ENCODE results near the gene SOX2.

The SOX2 gene

DNA sequence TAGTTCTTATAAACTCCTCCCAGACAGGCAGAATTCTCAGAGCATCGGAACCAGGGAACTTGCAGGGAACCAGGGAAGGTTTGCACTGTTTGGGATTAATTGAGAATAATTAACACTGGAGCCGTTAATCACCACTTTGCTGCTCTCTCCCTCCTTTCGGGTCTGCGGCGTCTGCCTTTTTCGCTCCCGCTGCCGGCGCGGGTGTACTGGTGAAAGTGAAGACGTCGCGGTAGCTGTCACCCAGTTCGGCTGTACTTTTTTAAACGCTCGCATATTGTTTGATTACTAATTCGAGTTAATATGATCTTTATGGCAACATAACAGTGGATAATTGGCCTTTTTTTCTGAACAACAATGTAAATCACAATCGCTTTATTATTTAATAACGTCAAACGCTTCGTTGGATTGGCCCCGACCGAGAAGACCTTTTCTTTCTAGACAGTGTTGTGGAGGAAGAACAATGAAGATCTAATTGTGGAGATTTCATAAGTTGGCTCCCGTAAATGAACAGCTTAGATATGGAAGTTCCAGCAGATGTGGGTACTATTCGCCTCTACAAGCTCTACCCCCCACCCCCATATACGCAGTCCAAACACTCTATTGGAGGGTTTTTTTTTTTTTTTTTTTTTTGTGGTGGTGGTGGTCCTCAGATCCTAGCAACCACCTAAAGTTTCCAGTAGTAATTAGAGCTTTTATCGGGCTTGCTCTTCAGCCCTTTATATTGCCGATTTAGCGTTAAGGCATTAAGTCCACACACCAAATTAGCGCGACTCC is 12.7 kb downstream of the SOX2 start:
- Mint-ChIP-seq H3K36me3 (ENCODE audit: low read depth) (peaks cover 10% of the 10 kb centered on the region), H3K9me3 (peaks cover 10% of the 10 kb centered on the region), H3K27ac (peak overlapping the region; percentile 52), H3K27me3 (ENCODE audit: low read depth) (peaks cover 98% of the 10 kb centered on the region), H3K4me1 (ENCODE audit: low read depth) (peaks cover 5% of the 10 kb centered on the region), H3K4me3 (peak overlapping the region; percentile 7)

DNA sequence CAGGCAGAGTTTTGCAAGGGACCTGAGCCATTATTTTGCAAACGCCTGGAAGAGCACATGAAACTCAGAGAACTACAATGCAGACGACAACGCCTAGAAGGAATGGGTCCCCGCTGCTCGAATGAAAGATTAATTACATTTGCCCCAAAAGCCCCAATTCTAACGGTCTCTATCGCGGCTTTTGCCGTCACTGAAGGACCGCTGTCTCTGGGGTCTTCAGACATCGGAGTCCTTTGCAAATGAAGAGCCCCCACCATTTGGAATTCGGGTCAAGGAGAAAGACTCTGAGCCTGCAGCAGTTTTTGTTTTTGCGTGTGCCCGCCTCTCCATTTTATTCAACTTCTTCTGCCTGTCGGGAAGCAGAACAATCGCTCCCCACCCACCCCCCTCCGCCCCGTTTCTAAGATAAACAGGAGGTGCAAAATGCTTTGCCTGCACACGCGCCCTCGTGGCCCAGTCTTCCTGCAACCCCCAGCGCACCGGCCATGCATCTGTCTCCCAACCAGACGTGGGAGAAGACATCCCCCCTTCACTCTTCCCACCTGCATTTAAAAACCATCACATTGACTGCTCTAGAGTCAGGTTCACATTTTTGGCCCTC is 13.5 kb downstream of the SOX2 start:
- Mint-ChIP-seq H3K4me1 (ENCODE audit: low read depth) (peaks cover 5% of the 10 kb centered on the region), H3K36me3 (ENCODE audit: low read depth) (peaks cover 10% of the 10 kb centered on the region), H3K27me3 (ENCODE audit: low read depth) (peaks cover 98% of the 10 kb centered on the region), H3K9me3 (peaks cover 10% of the 10 kb centered on the region), H3K4me3 (no peak overlapping the region), H3K27ac (peak overlapping the region; percentile 68)

DNA sequence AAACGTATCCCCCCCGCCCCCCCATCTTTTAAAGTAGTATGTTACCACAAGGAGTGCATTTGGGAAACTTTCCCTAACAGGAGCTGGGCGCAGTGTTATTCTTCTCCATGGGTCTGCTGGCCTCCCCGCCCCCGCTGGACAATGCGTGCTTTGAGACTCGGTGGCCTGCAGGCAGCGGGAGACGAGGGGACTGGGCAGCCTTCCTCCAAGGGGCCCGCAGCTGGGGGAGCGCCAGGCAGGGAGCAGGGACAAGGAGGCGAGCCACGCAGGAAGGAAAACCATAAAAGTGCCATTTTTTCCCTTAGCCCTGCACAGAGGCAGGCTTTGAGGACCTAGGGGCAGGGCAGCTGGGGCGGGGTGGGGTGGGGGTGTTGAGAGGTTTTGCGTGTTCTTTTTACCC is 14.1 kb downstream of the SOX2 start:
- H3K36me3 Mint-ChIP-seq (ENCODE audit: low read depth): peaks cover 10% of the 10 kb centered on the region
- H3K4me3 Mint-ChIP-seq: no peak overlapping the region
- H3K27ac Mint-ChIP-seq: no peak overlapping the region
- peaks cover 10% of the 10 kb centered on the region for H3K9me3 Mint-ChIP-seq
- peaks cover 98% of the 10 kb centered on the region for H3K27me3 Mint-ChIP-seq (ENCODE audit: low read depth)
- H3K4me1 Mint-ChIP-seq (ENCODE audit: low read depth): peaks cover 5% of the 10 kb centered on the region

- Mint-ChIP-seq H3K9me3 (peaks cover 10% of the 10 kb centered on the region), H3K36me3 (ENCODE audit: low read depth) (peaks cover 10% of the 10 kb centered on the region), H3K4me1 (ENCODE audit: low read depth) (peaks cover 5% of the 10 kb centered on the region), H3K27me3 (ENCODE audit: low read depth) (peaks cover 96% of the 10 kb centered on the region), H3K4me3 (peak overlapping the region; percentile 57), H3K27ac (peak overlapping the region; percentile 67)
Observed at GRCh38 chr3:181726351-181727330, 14.9 kb downstream of the SOX2 start.

DNA sequence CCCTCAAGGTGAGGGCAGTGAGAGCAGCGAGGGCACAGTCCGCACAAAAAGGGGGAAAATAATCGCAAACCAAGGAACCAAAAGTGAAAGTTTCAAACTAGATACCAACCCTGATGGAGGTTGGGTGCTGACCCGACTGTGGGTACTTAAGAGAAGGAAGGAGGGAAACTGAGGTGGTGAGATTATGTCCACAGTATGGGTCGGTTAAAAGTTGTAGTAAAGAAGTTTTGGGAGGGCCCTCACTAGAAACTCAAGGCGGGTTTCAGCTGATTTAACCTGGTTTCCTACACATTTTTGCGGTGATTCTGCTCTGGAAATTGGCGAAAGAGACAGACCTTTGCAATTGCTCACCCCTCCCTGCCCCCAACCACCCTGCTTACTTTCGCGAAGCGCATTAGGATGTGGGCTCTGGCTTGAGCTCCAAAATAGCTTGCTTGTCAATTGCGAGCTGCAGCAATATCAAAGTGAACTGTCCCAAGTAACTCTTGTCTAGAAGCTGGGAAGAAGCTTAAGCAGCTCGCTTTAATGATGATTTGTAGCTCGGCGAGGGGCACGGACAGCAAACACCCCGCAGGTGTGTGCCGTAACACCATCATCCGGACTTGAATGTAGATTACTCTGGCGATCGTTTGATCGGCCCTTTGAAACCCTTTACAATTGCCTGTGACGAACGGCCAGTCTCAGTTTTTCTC is 15.8 kb downstream of the SOX2 start:
- peaks cover 5% of the 10 kb centered on the region for H3K4me1 Mint-ChIP-seq (ENCODE audit: low read depth)
- peaks cover 10% of the 10 kb centered on the region for H3K36me3 Mint-ChIP-seq (ENCODE audit: low read depth)
- H3K27ac Mint-ChIP-seq: peak overlapping the region; percentile 57
- H3K9me3 Mint-ChIP-seq: peaks cover 10% of the 10 kb centered on the region
- peak overlapping the region; percentile 57 for H3K4me3 Mint-ChIP-seq
- H3K27me3 Mint-ChIP-seq (ENCODE audit: low read depth): peaks cover 88% of the 10 kb centered on the region

DNA sequence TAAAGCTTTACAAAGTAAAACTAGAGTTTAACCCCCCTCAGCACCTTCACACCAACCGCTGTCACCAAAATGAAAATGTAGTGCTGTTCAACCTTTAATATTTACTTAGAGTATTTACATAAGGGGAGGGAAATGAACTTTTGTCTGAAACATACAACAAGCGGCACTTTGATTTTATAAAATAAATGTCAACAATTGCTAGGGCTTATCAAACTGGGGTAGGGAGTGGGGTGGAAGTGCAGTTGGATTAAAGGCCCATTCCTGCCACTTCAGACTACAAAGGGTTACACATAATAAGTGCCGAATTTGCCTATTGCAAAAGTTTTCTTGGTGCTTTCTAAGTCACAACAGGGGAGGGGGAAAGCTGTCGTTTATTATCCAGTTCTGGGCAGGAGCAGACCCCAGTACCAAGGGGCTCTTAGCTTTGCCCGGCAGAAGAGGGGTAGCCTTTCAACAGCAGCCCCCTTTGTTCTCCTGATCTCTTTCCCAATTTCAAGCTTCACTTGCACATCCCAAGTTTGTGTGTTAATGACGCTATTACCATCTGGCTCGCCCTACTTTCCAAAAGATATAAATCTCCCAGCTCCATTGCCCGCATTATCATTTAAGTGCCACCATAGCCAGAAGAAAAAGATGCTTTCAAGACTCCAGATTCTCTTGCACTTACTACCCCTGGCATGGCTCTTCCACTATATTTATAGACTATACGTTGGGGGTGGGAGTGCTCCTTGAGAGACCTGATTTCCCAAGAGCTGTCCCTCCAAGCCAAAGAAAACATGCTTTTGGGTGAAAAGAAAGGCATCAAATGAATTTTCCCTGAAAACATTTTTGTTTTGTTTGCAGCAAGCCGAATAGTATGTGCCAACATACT is 17.0 kb downstream of the SOX2 start:
- peaks cover 5% of the 10 kb centered on the region for H3K36me3 Mint-ChIP-seq (ENCODE audit: low read depth)
- no peak overlapping the region for H3K4me3 Mint-ChIP-seq

DNA sequence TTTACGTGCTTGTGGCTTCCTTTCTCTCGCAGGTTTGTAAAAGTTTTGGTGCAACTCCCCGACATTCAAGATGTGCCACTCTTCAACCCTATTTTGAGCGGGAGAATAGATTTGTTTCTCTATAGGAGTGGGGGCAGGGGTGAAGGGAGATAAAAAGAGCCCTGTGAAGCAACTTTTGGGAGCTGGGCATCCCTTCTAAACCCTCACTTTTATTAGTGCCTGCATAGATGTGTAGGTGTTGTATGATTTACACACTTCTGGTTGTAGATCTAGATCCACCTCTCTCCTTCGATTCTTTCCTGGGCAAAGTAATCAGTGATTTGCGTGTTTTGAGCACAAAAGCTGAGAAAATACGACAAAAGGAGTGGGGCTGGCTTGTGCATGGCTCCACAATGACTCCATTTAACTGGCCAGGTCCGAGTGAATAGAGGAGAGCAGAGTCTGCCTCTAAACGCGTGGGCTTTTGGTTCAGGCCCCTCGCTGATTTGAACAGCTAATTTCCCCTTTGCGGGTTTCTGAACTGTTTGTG is 17.7 kb downstream of the SOX2 start:
- Mint-ChIP-seq H3K9me3 (peaks cover 4% of the 10 kb centered on the region), H3K4me1 (ENCODE audit: low read depth) (peaks cover 3% of the 10 kb centered on the region), H3K27me3 (ENCODE audit: low read depth) (peaks cover 68% of the 10 kb centered on the region), H3K36me3 (ENCODE audit: low read depth) (peaks cover 2% of the 10 kb centered on the region), H3K4me3 (no peak overlapping the region), H3K27ac (no peak overlapping the region)

More for the DNA sequence above, 17.0 kb downstream of the SOX2 start:
- Mint-ChIP-seq H3K9me3 (peaks cover 10% of the 10 kb centered on the region), H3K27me3 (ENCODE audit: low read depth) (peaks cover 75% of the 10 kb centered on the region), H3K4me1 (ENCODE audit: low read depth) (peaks cover 5% of the 10 kb centered on the region), H3K27ac (peak overlapping the region; percentile 7)

- H3K27ac Mint-ChIP-seq: no peak overlapping the region
- peaks cover 3% of the 10 kb centered on the region for H3K9me3 Mint-ChIP-seq
- H3K4me3 Mint-ChIP-seq: no peak overlapping the region
- no peaks in the 10 kb centered on the region for H3K36me3 Mint-ChIP-seq (ENCODE audit: low read depth)
- peaks cover 2% of the 10 kb centered on the region for H3K4me1 Mint-ChIP-seq (ENCODE audit: low read depth)
- H3K27me3 Mint-ChIP-seq (ENCODE audit: low read depth): peaks cover 59% of the 10 kb centered on the region
Observed at GRCh38 chr3:181730316-181730715, 18.6 kb downstream of the SOX2 start.

DNA sequence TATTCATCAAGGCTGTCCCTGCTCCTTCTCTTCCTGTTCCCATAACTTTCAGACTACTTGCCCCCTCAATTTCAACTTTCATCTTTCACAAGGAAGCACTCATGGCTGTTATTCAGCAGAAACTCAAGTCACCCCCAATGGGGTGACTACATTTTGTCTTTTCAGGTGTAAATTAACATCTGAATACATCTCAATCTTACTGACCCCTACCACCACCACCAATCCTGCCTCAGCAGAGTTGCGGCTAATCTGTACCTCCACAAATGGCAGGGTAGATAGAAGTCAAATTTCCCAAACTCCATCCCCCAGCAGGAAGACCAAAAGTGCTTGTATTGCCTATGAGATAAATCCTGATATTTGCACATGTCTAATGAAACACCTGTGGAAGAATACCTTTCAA is 19.2 kb downstream of the SOX2 start:
- Mint-ChIP-seq H3K27ac (no peak overlapping the region), H3K27me3 (ENCODE audit: low read depth) (peaks cover 53% of the 10 kb centered on the region), H3K4me1 (ENCODE audit: low read depth) (peaks cover 2% of the 10 kb centered on the region), H3K9me3 (peaks cover 3% of the 10 kb centered on the region), H3K36me3 (ENCODE audit: low read depth) (no peaks in the 10 kb centered on the region), H3K4me3 (no peak overlapping the region)

DNA sequence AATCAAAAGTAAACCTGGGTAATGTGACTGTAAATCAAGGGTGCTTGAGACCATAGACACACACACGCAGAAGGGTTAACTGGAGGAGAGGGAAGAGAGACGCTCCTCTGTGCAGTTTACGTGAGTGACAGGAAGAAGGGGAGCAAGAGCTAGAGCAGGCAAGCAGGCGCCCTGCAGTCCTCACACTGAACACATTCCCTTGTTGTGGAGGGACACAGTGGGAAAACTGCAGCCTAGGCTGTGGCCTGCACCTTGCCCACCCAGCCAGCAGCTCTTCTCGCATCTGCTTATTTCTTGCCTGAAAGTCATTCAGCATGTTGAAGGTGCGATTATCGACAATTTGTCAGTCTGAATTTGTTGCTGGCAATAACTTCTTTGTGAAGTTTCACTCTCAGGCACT is 24.2 kb downstream of the SOX2 start:
- no peak overlapping the region for H3K4me3 Mint-ChIP-seq
- no peaks in the 10 kb centered on the region for H3K9me3 Mint-ChIP-seq
- no peaks in the 10 kb centered on the region for H3K4me1 Mint-ChIP-seq (ENCODE audit: low read depth)
- H3K27ac Mint-ChIP-seq: no peak overlapping the region
- H3K36me3 Mint-ChIP-seq (ENCODE audit: low read depth): no peaks in the 10 kb centered on the region
- H3K27me3 Mint-ChIP-seq (ENCODE audit: low read depth): peaks cover 5% of the 10 kb centered on the region

- Mint-ChIP-seq H3K27me3 (ENCODE audit: low read depth) (no peaks in the 10 kb centered on the region), H3K4me1 (ENCODE audit: low read depth) (no peaks in the 10 kb centered on the region), H3K9me3 (no peaks in the 10 kb centered on the region), H3K4me3 (no peak overlapping the region), H3K36me3 (ENCODE audit: low read depth) (no peaks in the 10 kb centered on the region), H3K27ac (no peak overlapping the region)
Observed at GRCh38 chr3:181738551-181738950, 26.8 kb downstream of the SOX2 start.

GRCh38 chr3:181739628-181740027 is 27.9 kb downstream of the SOX2 start:
- Mint-ChIP-seq H3K4me3 (no peak overlapping the region), H3K27me3 (ENCODE audit: low read depth) (no peaks in the 10 kb centered on the region), H3K36me3 (ENCODE audit: low read depth) (no peaks in the 10 kb centered on the region), H3K9me3 (no peaks in the 10 kb centered on the region), H3K4me1 (ENCODE audit: low read depth) (no peaks in the 10 kb centered on the region), H3K27ac (no peak overlapping the region)

GRCh38 chr3:181741417-181741816 is 29.7 kb downstream of the SOX2 start:
- H3K27ac Mint-ChIP-seq: no peak overlapping the region
- H3K4me1 Mint-ChIP-seq (ENCODE audit: low read depth): no peaks in the 10 kb centered on the region
- no peaks in the 10 kb centered on the region for H3K27me3 Mint-ChIP-seq (ENCODE audit: low read depth)
- H3K36me3 Mint-ChIP-seq (ENCODE audit: low read depth): no peaks in the 10 kb centered on the region
- no peaks in the 10 kb centered on the region for H3K9me3 Mint-ChIP-seq
- H3K4me3 Mint-ChIP-seq: no peak overlapping the region
